OCI-LY3 (cell line): ENCODE measurements around the gene DGLUCY.
"Not testable (repeated sequence)": the region's sequence is repeated elsewhere in the genome, so short reads cannot be mapped to it uniquely, and the experiment has no call there.

Source experiments
- H2AFZ ChIP-seq: fragments of 200-600, 300-600 bp; shearing (Covaris generic); 2 replicates; pipeline ENCODE4 v1.6.0; 2014; ENCODE audit warnings: antibody characterized with exemption, low read depth, low read length
- H3K27ac ChIP-seq: fragments of 200-600, 300-600 bp; sonication (generic); 2 replicates; pipeline ENCODE4 v1.5.1; 2014; ENCODE audit warnings: mild to moderate bottlenecking, low read length, moderate library complexity, mixed read lengths
- H3K27me3 ChIP-seq: fragments of 200-600, 300-600 bp; sonication (generic); 2 replicates; pipeline ENCODE4 v1.6.1; 2014; ENCODE audit warnings: low read depth, low read length, mixed read lengths
- H3K36me3 ChIP-seq: fragments of 200-600, 300-600 bp; sonication (generic); replicated peaks from 2 replicates; pipeline ENCODE3; 2014; ENCODE audit warnings: low read depth, low read length, mixed read lengths
- H3K4me1 ChIP-seq: fragments of 300-600, 200-600 bp; sonication (generic); 2 replicates; pipeline ENCODE4 v1.6.1; 2014; ENCODE audit warnings: low read length, mixed read lengths
- H3K4me2 ChIP-seq: fragments of 200-600, 300-600 bp; sonication (generic); 2 replicates; pipeline ENCODE4 v1.6.1; 2014; ENCODE audit warnings: low read length, mixed read lengths
- H3K4me3 ChIP-seq: fragments of 300-600, 200-600 bp; sonication (generic); 2 replicates; pipeline ENCODE4 v1.5.1; 2014; ENCODE audit warnings: antibody characterized with exemption, mild to moderate bottlenecking, low read length, moderate library complexity
- H3K79me2 ChIP-seq: fragments of 300-600, 200-600 bp; shearing (Covaris generic); 2 replicates; pipeline ENCODE4 v1.6.1; 2014; ENCODE audit warnings: mild to moderate bottlenecking, low read length, mixed read lengths
- H3K9ac ChIP-seq: fragments of 300-600, 200-600 bp; shearing (Covaris generic); 2 replicates; pipeline ENCODE4 v1.6.0; 2014; ENCODE audit warnings: mild to moderate bottlenecking, low read length, moderate library complexity
- H3K9me3 ChIP-seq: fragments of 200-600, 300-600 bp; shearing (Covaris generic); 2 replicates; pipeline ENCODE4 v1.6.1; 2014; ENCODE audit warnings: low read length, mixed read lengths; ENCODE audit not compliant: insufficient read depth
- H4K20me1 ChIP-seq: fragments of 200-600, 300-600 bp; sonication (generic); 2 replicates; pipeline ENCODE4 v1.6.1; 2016; ENCODE audit warnings: low read length, mixed read lengths; ENCODE audit not compliant: insufficient read depth
- CTCF ChIP-seq: fragments of 200-600, 300-600 bp; sonication (generic); IDR thresholded peaks from 2 replicates; pipeline ENCODE4 v1.5.1; 2014; ENCODE audit warnings: antibody characterized with exemption, low read length, low read depth
- EZH2phosphoT487 ChIP-seq: fragments of 200-600 bp; shearing (Covaris generic); IDR thresholded peaks from 2 replicates; pipeline ENCODE4 v1.6.1; 2018; ENCODE audit warnings: antibody characterized with exemption, mixed run types, low read depth

The DGLUCY gene

GRCh38 chr14:91193069-91193468 is 79.2 kb downstream of the DGLUCY start:
- Histone ChIP-seq H2AFZ (no peak overlapping the region), H3K36me3 (peaks cover 31% of the 10 kb centered on the region), H3K9me3 (no peaks in the 10 kb centered on the region), H4K20me1 (no peaks in the 10 kb centered on the region), H3K79me2 (no peaks in the 10 kb centered on the region), H3K27ac (no peak overlapping the region), H3K9ac (no peak overlapping the region), H3K4me3 (no peak overlapping the region), H3K27me3 (no peaks in the 10 kb centered on the region), H3K4me1 (no peaks in the 10 kb centered on the region), H3K4me2 (no peak overlapping the region)
- TF ChIP-seq CTCF (no peak), EZH2phosphoT487 (no peak)

- no peaks in the 10 kb centered on the region for H3K79me2 ChIP-seq
- no peaks in the 10 kb centered on the region for H3K9me3 ChIP-seq
- H3K9ac ChIP-seq: no peak overlapping the region
- H3K4me3 ChIP-seq: no peak overlapping the region
- H2AFZ ChIP-seq: no peak overlapping the region
- no peaks in the 10 kb centered on the region for H4K20me1 ChIP-seq
- H3K36me3 ChIP-seq: peaks cover 32% of the 10 kb centered on the region
- no peak overlapping the region for H3K4me2 ChIP-seq
- TF ChIP-seq EZH2phosphoT487 (no peak), CTCF (no peak)
- H3K27ac ChIP-seq: no peak overlapping the region
- H3K4me1 ChIP-seq: no peaks in the 10 kb centered on the region
- no peaks in the 10 kb centered on the region for H3K27me3 ChIP-seq
These were observed 82.0 kb downstream of the DGLUCY start for GRCh38 chr14:91195881-91196280.

- no peaks in the 10 kb centered on the region for H3K79me2 ChIP-seq
- TF ChIP-seq CTCF (no peak), EZH2phosphoT487 (no peak)
These were observed 83.8 kb downstream of the DGLUCY start for GRCh38 chr14:91197631-91198030.

GRCh38 chr14:91200802-91201201 is 86.9 kb downstream of the DGLUCY start:
- H4K20me1 ChIP-seq, H3K27me3 ChIP-seq, H2AFZ ChIP-seq, H3K27ac ChIP-seq, H3K9ac ChIP-seq, H3K4me1 ChIP-seq, H3K79me2 ChIP-seq, H3K4me3 ChIP-seq, H3K9me3 ChIP-seq, H3K4me2 ChIP-seq: not testable (repeated sequence)
- peaks cover 49% of the 10 kb centered on the region for H3K36me3 ChIP-seq

More at GRCh38 chr14:91197631-91198030, 83.8 kb downstream of the DGLUCY start:
- Histone ChIP-seq H3K4me3 (no peak overlapping the region), H3K9ac (no peak overlapping the region), H3K4me2 (no peak overlapping the region), H2AFZ (no peak overlapping the region), H3K4me1 (no peaks in the 10 kb centered on the region), H3K27ac (no peak overlapping the region), H3K9me3 (no peaks in the 10 kb centered on the region), H4K20me1 (no peaks in the 10 kb centered on the region), H3K36me3 (peaks cover 32% of the 10 kb centered on the region), H3K27me3 (no peaks in the 10 kb centered on the region)
